Naive thymus-derived CD8-positive, alpha-beta T cell (primary cell): ENCODE data around the gene PARD3. TPM values are rescaled to one million over a fixed set of nuclear protein-coding genes. Genes with fewer than 3 reads are reported as not detected.
"Not testable (repeated sequence)": the region's sequence is repeated elsewhere in the genome, so short reads cannot be mapped to it uniquely, and the experiment has no call there.

Source experiments
- ATAC-seq, 2 donors: fragments of 150-1000 bp; cut with Tn5 transposase in 1 of 2; sonication (Bioruptor Pico), chemical (Tn5 transposase) in 1 of 2; 1 replicate in 1 of 2; 2 replicates in 1 of 2; pipeline ENCODE4 v1.10.0; 2021; ENCODE audit warnings: mild to moderate bottlenecking in 2 of 2, moderate library complexity in 2 of 2
- POLR2A ChIA-PET: fragments of 350-600 bp; sonication (Branson Sonifier 250); formaldehyde crosslinking; loops from one replicate; lab custom pipeline; 2021; ENCODE audit warnings: antibody characterized with exemption; lab: Charles Lee
- DNase-seq, 10 donors: peaks; one replicate each; pipeline versions ENCODE4 v3.0.0 to v3.0.0-alpha.2; 2020 to 2022
- H3K27ac Mint-ChIP-seq, 10 donors: one replicate each; pipeline ENCODE4 v1.8.0; 2020 to 2022; ENCODE audit warnings: mild to moderate bottlenecking in 10 of 10, mixed read lengths in 10 of 10, moderate library complexity in 4 of 10, inconsistent platforms in 1 of 10
- H3K27me3 Mint-ChIP-seq, 5 donors: one replicate each; pipeline ENCODE4 v1.8.0; 2021 to 2022; ENCODE audit warnings: mixed read lengths in 5 of 5
- H3K36me3 Mint-ChIP-seq, 3 donors: one replicate each; pipeline ENCODE4 v1.8.0; 2020 to 2022; ENCODE audit warnings: mixed read lengths in 3 of 3, mild to moderate bottlenecking in 2 of 3, inconsistent platforms in 1 of 3
- H3K4me1 Mint-ChIP-seq, 4 donors: one replicate each; pipeline ENCODE4 v1.8.0; 2021 to 2022; ENCODE audit warnings: mixed read lengths in 4 of 4
- H3K4me3 Mint-ChIP-seq, 10 donors: one replicate each; pipeline ENCODE4 v1.8.0; 2020 to 2022; ENCODE audit warnings: mild to moderate bottlenecking in 10 of 10, mixed read lengths in 10 of 10, moderate library complexity in 6 of 10, inconsistent platforms in 1 of 10
- H3K9me3 Mint-ChIP-seq, 9 donors: one replicate each; pipeline ENCODE4 v1.8.0; 2020 to 2022; ENCODE audit warnings: mixed read lengths in 9 of 9, mild to moderate bottlenecking in 3 of 9, inconsistent platforms in 1 of 9, moderate library complexity in 1 of 9
- polyA plus RNA-seq, 3 donors: library from polyadenylated mRNA; unstranded; fragments of 300-500 nt; fragmentation: Illumina TruSeq; gene quantifications; one replicate each; pipeline ENCODE4 v1.2.3, GENCODE V29; 2021
- total RNA-seq, 8 experiments: library from RNA in 2 of 8; stranded (reverse) in 2 of 8; gene quantifications; one replicate each; pipeline ENCODE4 v1.2.3 and lab custom pipeline; 2021 to 2026

PARD3 gene
- total and polyA plus RNA-seq, 5 experiments from 2014 or later: 0.10 to 0.51 (median 0.18) TPM

DNA sequence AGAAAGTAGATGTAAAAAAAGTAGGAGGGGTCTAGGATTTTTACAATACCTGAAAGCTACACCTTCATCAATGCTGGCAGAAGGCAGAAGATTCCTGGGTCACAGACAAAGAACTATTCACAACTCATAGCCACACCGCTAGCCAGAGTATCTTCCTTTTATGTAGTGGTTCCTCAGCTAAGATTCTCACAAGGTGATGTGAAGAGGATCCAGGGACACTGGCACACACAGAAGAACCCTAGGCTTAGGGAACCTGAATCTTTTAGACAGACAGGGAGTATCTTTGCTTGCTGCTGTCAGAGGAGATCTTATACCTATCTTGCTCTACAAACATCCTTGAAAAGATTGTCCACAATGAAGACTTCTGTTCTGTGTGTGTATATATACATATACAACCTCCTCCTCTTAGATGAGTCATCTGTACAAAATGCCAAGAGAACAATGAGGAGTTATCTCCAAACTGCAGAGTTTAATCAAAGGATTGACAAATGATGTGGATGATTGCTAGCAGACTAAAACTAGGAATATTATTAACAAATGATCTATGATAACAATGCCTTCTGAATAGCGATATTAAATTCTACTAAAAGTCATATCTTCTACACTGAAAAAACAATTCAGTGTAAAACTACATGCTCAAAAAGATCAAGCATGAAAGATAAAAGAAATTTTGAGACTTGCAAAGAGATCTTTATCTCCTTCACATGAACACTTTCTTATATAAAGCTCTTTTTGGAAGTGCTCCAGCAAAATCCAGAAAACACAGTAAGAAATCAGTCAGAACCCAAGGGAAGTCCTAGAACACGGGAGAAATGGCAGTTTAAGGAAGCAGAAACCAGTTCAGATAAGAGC, 409.3 kb downstream of the PARD3 start:
- H3K4me3 Mint-ChIP-seq: no peak overlapping the region
- no peak for ATAC-seq
- peaks cover 0 to 1% (median 0%) of the 10 kb centered on the region in 4 donors for H3K4me1 Mint-ChIP-seq
- no peaks in the 10 kb centered on the region for H3K36me3 Mint-ChIP-seq
- H3K27ac Mint-ChIP-seq: no peak overlapping the region
- H3K27me3 Mint-ChIP-seq: peaks cover 0 to 7% (median 1%) of the 10 kb centered on the region in 5 donors
- POLR2A ChIA-PET: no interaction called here
- no peaks in the 10 kb centered on the region for H3K9me3 Mint-ChIP-seq
- DNase-seq: no peak

DNA sequence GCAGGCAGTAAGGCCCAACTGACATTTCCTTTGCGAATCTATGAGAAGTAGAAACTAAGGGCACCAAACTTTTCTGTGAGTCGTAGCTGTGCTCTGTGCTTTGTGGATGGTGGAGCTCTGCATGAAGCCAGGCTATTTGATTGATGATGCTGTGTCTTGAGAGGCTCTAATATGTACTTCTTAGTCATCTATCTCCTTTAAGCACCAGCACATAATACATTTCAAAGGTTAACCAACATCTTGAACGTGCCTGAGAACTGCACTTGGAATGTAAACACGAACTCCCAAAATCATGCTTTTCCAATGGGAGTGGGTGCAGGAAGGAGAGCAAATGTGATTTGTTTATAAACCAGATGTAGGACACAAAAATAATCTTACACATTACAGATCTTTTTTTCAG, 411.6 kb downstream of the PARD3 start:
- peaks cover 0 to 3% (median 1%) of the 10 kb centered on the region in 5 donors for H3K27me3 Mint-ChIP-seq
- H3K4me3 Mint-ChIP-seq: no peak overlapping the region
- no peak overlapping the region for H3K27ac Mint-ChIP-seq
- no peaks in the 10 kb centered on the region for H3K36me3 Mint-ChIP-seq
- H3K9me3 Mint-ChIP-seq: no peaks in the 10 kb centered on the region
- ATAC-seq: no peak
- peaks cover 0 to 1% (median 0%) of the 10 kb centered on the region in 4 donors for H3K4me1 Mint-ChIP-seq
- POLR2A ChIA-PET: no interaction called here
- DNase-seq: no peak

DNA sequence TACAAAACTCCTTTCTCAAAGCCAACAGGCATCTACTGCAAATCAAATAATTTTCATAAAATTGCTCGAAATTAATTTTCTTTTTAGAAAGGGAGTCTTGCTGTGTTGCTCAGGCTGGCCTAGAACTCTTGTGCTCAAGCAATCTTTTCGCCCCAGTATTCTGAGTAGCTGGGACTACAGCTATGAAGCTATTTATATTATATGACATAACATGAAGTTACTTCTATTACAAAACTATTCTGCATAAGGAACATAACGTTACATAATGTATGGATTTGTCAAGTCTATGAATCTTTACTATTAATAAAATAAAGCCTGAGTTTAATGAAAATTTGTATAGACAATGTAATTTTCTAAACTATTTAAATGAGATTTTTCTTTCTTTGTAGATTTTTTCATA, 415.0 kb downstream of the PARD3 start:
- no peak for ATAC-seq
- no peak overlapping the region for H3K27ac Mint-ChIP-seq
- H3K4me3 Mint-ChIP-seq: no peak overlapping the region
- POLR2A ChIA-PET: no interaction called here
- H3K9me3 Mint-ChIP-seq: no peaks in the 10 kb centered on the region
- peaks cover 0 to 1% (median 0%) of the 10 kb centered on the region in 5 donors for H3K27me3 Mint-ChIP-seq
- H3K36me3 Mint-ChIP-seq: no peaks in the 10 kb centered on the region
- no peak for DNase-seq
- no peaks in the 10 kb centered on the region for H3K4me1 Mint-ChIP-seq

- Mint-ChIP-seq H3K27ac (no peak overlapping the region), H3K4me3 (no peak overlapping the region), H3K27me3 (no peaks in the 10 kb centered on the region), H3K36me3 (no peaks in the 10 kb centered on the region), H3K9me3 (no peaks in the 10 kb centered on the region), H3K4me1 (no peaks in the 10 kb centered on the region)
- POLR2A ChIA-PET: no interaction called here
- DNase-seq: no peak
- no peak for ATAC-seq
Observed at GRCh38 chr10:34399013-34399412, 416.1 kb downstream of the PARD3 start.

DNA sequence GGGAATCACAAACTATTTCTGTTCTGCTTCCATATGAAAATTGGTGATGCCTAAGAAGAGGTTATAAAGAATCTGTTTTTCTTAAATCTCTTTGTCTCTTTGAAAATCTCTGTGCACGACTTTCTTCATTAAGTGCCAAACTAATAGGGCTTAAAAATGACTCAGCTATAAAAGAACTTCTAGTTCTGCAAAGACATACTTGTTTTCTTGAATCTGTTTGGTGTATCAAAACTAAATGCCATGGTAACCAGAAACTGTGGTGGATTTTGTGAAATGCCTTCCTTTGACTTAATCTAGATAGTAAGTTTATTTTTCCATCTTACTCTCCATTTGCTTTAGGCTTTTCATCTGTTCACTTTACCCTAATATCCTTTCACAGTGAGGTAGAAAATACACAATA, 417.8 kb downstream of the PARD3 start:
- Mint-ChIP-seq H3K27me3 (no peaks in the 10 kb centered on the region), H3K9me3 (no peaks in the 10 kb centered on the region), H3K36me3 (no peaks in the 10 kb centered on the region), H3K27ac (no peak overlapping the region), H3K4me1 (no peaks in the 10 kb centered on the region), H3K4me3 (no peak overlapping the region)
- ATAC-seq: no peak
- POLR2A ChIA-PET: no interaction called here
- no peak for DNase-seq

GRCh38 chr10:34396663-34397062, 418.4 kb downstream of the PARD3 start:
- no peaks in the 10 kb centered on the region for H3K4me1 Mint-ChIP-seq
- no peak for DNase-seq
- H3K27me3 Mint-ChIP-seq: no peaks in the 10 kb centered on the region
- POLR2A ChIA-PET: no interaction called here
- no peaks in the 10 kb centered on the region for H3K36me3 Mint-ChIP-seq
- no peak overlapping the region for H3K4me3 Mint-ChIP-seq
- no peaks in the 10 kb centered on the region for H3K9me3 Mint-ChIP-seq
- ATAC-seq: no peak
- no peak overlapping the region for H3K27ac Mint-ChIP-seq

DNA sequence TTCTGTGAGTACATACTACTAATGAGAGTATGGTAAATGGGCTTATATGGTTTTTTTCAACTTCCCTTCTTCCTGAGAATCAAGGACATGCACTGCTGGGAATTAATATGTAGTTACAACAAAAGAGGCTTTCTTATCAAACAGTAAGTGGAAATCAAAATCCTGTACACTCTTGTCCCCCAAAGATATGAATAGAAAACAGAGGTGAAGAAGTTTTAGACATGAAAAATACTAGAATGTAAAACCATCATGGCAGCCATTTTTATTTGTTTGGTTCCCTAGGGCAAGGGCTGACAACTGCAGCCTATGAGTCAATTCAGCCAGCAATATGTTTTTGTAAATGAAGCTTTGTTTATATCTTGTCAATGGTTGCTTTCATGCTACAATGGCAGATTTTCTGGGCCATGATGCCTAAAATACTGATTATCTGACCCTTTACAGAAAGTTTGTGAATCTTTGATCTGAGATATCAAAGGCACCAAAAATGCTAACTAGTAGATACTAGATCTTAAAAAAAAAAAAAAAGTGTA, 422.4 kb downstream of the PARD3 start:
- no peak overlapping the region for H3K27ac Mint-ChIP-seq
- ATAC-seq: no peak
- no peak for DNase-seq
- H3K4me1 Mint-ChIP-seq: no peaks in the 10 kb centered on the region
- POLR2A ChIA-PET: no interaction called here
- no peak overlapping the region for H3K4me3 Mint-ChIP-seq
- H3K27me3 Mint-ChIP-seq: no peaks in the 10 kb centered on the region
- H3K36me3 Mint-ChIP-seq: no peaks in the 10 kb centered on the region
- no peaks in the 10 kb centered on the region for H3K9me3 Mint-ChIP-seq

- DNase-seq, H3K4me3 Mint-ChIP-seq, H3K36me3 Mint-ChIP-seq, H3K9me3 Mint-ChIP-seq, H3K4me1 Mint-ChIP-seq, POLR2A ChIA-PET, ATAC-seq, H3K27ac Mint-ChIP-seq, H3K27me3 Mint-ChIP-seq: not testable (repeated sequence)
Observed at GRCh38 chr10:34391168-34391567, 423.9 kb downstream of the PARD3 start.

- POLR2A ChIA-PET: no interaction called here
Observed at GRCh38 chr10:34389801-34390200, 425.3 kb downstream of the PARD3 start.

DNA sequence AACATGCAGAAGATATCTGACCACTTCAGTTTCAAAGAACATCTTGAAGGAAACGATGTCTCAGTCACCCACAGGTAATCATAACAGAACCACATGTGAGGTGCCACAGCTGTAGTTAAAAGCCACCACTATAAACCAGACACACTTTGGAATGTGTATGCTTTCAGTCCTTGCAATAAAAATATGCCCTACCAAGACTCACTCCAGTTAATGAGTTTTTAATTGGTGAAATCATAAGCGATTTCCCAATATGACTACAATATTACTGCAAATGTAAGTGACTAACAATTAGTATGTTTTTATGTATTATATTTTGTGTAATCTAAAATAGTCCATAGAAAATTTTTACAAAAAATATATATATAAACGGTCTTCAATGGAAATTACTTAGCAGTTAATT, 428.2 kb downstream of the PARD3 start:
- Mint-ChIP-seq H3K4me1 (no peaks in the 10 kb centered on the region), H3K27me3 (peaks cover 0 to 1% (median 0%) of the 10 kb centered on the region in 5 donors), H3K36me3 (no peaks in the 10 kb centered on the region), H3K27ac (no peak overlapping the region), H3K9me3 (peaks cover 0 to 2% (median 0%) of the 10 kb centered on the region in 9 donors), H3K4me3 (no peak overlapping the region)
- POLR2A ChIA-PET: no interaction called here
- DNase-seq: no peak
- no peak for ATAC-seq

More at GRCh38 chr10:34389801-34390200, 425.3 kb downstream of the PARD3 start:
- Mint-ChIP-seq H3K27me3 (peaks cover 0 to 1% (median 0%) of the 10 kb centered on the region in 5 donors), H3K27ac (no peak overlapping the region), H3K4me1 (no peaks in the 10 kb centered on the region), H3K36me3 (no peaks in the 10 kb centered on the region), H3K9me3 (no peaks in the 10 kb centered on the region), H3K4me3 (no peak overlapping the region)
- ATAC-seq: no peak
- no peak for DNase-seq

DNA sequence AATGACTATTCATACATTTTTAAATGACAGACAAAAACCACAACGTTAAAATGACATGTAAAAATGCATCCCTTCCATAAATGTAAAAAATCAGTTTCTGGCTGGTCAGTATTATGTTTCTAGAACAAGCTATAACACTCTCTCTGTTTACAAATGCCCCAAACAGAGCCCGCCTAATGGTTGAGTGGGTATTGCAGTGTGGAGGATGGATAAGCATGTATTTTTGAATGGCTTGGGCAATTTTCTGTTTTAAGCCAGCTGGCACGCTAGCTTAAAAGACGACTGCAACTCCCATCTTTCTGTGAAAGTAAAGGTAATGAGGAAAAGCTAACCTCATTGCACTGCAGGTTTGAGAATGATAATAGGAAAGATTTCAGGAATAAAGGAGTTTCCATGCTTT, 430.7 kb downstream of the PARD3 start:
- H3K27ac Mint-ChIP-seq: no peak overlapping the region
- no peak for ATAC-seq
- H3K4me1 Mint-ChIP-seq: no peaks in the 10 kb centered on the region
- H3K9me3 Mint-ChIP-seq: peaks cover 0 to 3% (median 0%) of the 10 kb centered on the region in 9 donors
- peaks cover 0 to 1% (median 0%) of the 10 kb centered on the region in 5 donors for H3K27me3 Mint-ChIP-seq
- no peak overlapping the region for H3K4me3 Mint-ChIP-seq
- H3K36me3 Mint-ChIP-seq: no peaks in the 10 kb centered on the region
- DNase-seq: no peak
- POLR2A ChIA-PET: no interaction called here

DNA sequence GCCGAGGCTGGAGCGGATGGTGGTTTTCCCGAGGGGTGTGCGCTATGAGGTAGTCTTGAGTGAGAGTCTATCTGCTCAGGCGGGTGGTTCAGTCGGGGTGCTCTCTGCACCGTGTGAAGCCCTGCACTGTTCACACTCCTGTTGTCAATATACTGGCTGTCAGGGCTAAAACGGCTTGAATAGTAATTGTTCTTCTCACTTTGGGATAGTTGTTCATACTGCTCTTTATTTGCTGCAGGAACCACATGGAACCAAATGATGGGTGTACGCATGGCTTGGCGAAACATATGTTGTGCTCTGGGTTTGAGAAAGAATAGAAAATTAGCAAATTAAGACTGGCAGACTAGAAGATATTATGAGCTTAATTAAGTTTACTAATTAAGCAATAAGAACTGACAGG, 432.5 kb downstream of the PARD3 start:
- Mint-ChIP-seq H3K4me1 (no peaks in the 10 kb centered on the region), H3K9me3 (peaks cover 0 to 3% (median 0%) of the 10 kb centered on the region in 9 donors), H3K4me3 (no peak overlapping the region), H3K36me3 (no peaks in the 10 kb centered on the region), H3K27me3 (peaks cover 0 to 1% (median 0%) of the 10 kb centered on the region in 5 donors), H3K27ac (no peak overlapping the region)
- POLR2A ChIA-PET: no interaction called here
- ATAC-seq (no peak), DNase-seq (no peak)

DNA sequence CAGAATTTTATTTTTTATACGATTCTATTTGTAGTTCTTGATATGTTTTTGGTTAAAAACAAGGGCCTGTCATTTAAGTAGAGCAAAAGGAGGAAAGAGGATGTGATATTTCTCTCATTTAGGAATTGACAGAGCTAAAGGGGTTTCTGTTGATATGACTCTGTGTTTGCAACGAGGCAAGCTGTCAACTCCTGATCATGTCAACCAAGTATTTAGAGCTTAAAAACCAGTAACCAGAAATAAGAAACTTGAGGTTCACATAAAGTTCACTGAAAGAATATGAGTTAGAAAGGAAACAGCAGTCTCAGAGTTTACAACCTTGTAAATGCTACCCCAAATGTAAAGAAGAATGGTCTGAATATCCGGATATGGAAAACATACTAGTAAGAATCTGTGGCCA, 434.2 kb downstream of the PARD3 start:
- DNase-seq: no peak
- H3K27me3 Mint-ChIP-seq: peaks cover 0 to 1% (median 0%) of the 10 kb centered on the region in 5 donors
- H3K9me3 Mint-ChIP-seq: peaks cover 0 to 3% (median 0%) of the 10 kb centered on the region in 9 donors
- H3K27ac Mint-ChIP-seq: no peak overlapping the region
- H3K4me3 Mint-ChIP-seq: no peak overlapping the region
- POLR2A ChIA-PET: no interaction called here
- no peak for ATAC-seq
- H3K4me1 Mint-ChIP-seq: no peaks in the 10 kb centered on the region
- H3K36me3 Mint-ChIP-seq: no peaks in the 10 kb centered on the region
